Measurements from ENCODE around the gene MPHOSPH6.
"Not testable (repeated sequence)": the region's sequence is repeated elsewhere in the genome, so short reads cannot be mapped to it uniquely, and the experiment has no call there.

DNA sequence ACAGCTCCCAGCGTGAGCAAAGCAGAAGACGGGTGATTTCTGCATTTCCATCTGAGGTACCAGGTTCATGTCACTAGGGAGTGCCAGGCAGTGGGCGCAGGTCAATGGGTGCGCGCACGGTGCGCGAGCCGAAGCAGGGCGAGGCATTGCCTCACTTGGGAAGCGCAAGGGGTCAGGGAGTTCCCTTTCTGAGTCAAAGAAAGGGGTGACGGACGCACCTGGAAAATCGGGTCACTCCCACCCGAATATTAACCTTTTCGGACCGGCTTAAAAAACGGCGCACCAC lies 30.8 kb downstream of the MPHOSPH6 start:
- TF ChIP-seq, protein P1, sequence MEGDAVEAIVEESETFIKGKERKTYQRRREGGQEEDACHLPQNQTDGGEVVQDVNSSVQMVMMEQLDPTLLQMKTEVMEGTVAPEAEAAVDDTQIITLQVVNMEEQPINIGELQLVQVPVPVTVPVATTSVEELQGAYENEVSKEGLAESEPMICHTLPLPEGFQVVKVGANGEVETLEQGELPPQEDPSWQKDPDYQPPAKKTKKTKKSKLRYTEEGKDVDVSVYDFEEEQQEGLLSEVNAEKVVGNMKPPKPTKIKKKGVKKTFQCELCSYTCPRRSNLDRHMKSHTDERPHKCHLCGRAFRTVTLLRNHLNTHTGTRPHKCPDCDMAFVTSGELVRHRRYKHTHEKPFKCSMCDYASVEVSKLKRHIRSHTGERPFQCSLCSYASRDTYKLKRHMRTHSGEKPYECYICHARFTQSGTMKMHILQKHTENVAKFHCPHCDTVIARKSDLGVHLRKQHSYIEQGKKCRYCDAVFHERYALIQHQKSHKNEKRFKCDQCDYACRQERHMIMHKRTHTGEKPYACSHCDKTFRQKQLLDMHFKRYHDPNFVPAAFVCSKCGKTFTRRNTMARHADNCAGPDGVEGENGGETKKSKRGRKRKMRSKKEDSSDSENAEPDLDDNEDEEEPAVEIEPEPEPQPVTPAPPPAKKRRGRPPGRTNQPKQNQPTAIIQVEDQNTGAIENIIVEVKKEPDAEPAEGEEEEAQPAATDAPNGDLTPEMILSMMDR (IDR thresholded peaks at IDR 0.05), result not testable (repeated sequence)
- TF ChIP-seq POLR2A (IDR thresholded peaks at IDR 0.05), result not testable (repeated sequence)
